Measurements from ENCODE around the gene ZNF117. TPM values are rescaled to one million over a fixed set of nuclear protein-coding genes. Genes with fewer than 3 reads are reported as not detected.
"Not testable (repeated sequence)": the region's sequence is repeated elsewhere in the genome, so short reads cannot be mapped to it uniquely, and the experiment has no call there.

ZNF117 gene
- total RNA-seq, 4 donors from 2014 or later: 3.1 to 22.3 (median 6.9) TPM

- H3K27ac ChIP-seq: no peak overlapping the region
- H3K27me3 ChIP-seq: no peaks in the 10 kb centered on the region
- TF ChIP-seq POLR2A (IDR thresholded peaks at IDR 0.05) (no peak), CTCF (IDR thresholded peaks at IDR 0.05) (no peak)
- H3K4me1 ChIP-seq: no peaks in the 10 kb centered on the region
- H3K9me3 ChIP-seq: peaks cover 0 to 3% (median 0%) of the 10 kb centered on the region in 4 donors
- H3K36me3 ChIP-seq: no peaks in the 10 kb centered on the region
- no peak for DNase-seq
- no peak overlapping the region for H3K4me3 ChIP-seq
Observed at GRCh38 chr7:64938540-64938939, 52.3 kb downstream of the ZNF117 start.

- Histone ChIP-seq H3K36me3 (no peaks in the 10 kb centered on the region), H3K27me3 (no peaks in the 10 kb centered on the region), H3K4me1 (no peaks in the 10 kb centered on the region), H3K27ac (no peak overlapping the region), H3K4me3 (no peak overlapping the region), H3K9me3 (peaks cover 0 to 11% (median 0%) of the 10 kb centered on the region in 4 donors)
- TF ChIP-seq CTCF (IDR thresholded peaks at IDR 0.05) (no peak), POLR2A (IDR thresholded peaks at IDR 0.05) (no peak)
- DNase-seq: no peak
Observed at GRCh38 chr7:64934478-64934877, 56.4 kb downstream of the ZNF117 start.

- not testable (repeated sequence) for H3K27me3 ChIP-seq, H3K4me1 ChIP-seq, H3K27ac ChIP-seq, DNase-seq, H3K4me3 ChIP-seq
- Histone ChIP-seq H3K36me3 (peaks cover 0 to 45% (median 0%) of the 10 kb centered on the region in 3 donors), H3K9me3 (peaks cover 0 to 40% (median 5%) of the 10 kb centered on the region in 4 donors)
Observed at GRCh38 chr7:64928252-64929187, 62.3 kb downstream of the ZNF117 start.

Small RNA genes lying within 50 kb of the gene (small RNA-seq; reads per million reads assigned to genes)
- 0 reads per million in 2 donors for gene RNU6-1229P

Other genes starting within 250 kb of the ZNF117 start
- gene ZNF138, start 196.6 kb downstream of the ZNF117 start, total RNA-seq: 10 to 100 TPM in 1 of 4 donors, 1 to 10 TPM in 3; 4.8 to 28.1 (median 7.3) TPM
- gene ZNF273, start 87.8 kb downstream of the ZNF117 start, total RNA-seq: 1 to 10 TPM; 1.6 to 9.1 (median 3.4) TPM
- gene ERV3-1, start 15.7 kb upstream of the ZNF117 start, total RNA-seq: 10 to 100 TPM in 1 of 4 donors, 1 to 10 TPM in 3; 6.8 to 11.3 (median 8.6) TPM

Data from Peyer's patch (tissue), 4 donors.